Liver (tissue), 9 donors: ENCODE data around the gene RBMX. TPM values are rescaled to one million over a fixed set of nuclear protein-coding genes. Genes with fewer than 3 reads are reported as not detected.
"Not testable (repeated sequence)": the region's sequence is repeated elsewhere in the genome, so short reads cannot be mapped to it uniquely, and the experiment has no call there.

Experiments used
- DNase-seq: peaks from one replicate; pipeline ENCODE4 v3.0.0-alpha.2; 2017; ENCODE audit warnings: low spot score
- H3K27ac ChIP-seq, 2 donors: one replicate each; pipeline ENCODE4 v1.7.0; 2013; ENCODE audit warnings: inconsistent platforms in 2 of 2, low read length in 2 of 2, control low read depth in 1 of 2, low read depth in 1 of 2, mild to moderate bottlenecking in 1 of 2
- H3K27me3 ChIP-seq, 4 donors: one replicate each; pipeline versions ENCODE4 v1.6.1 to v1.7.0; 2013; ENCODE audit warnings: low read length in 3 of 4, inconsistent platforms in 1 of 4, mild to moderate bottlenecking in 1 of 4, moderate library complexity in 1 of 4; ENCODE audit not compliant: control insufficient read depth in 4 of 4, insufficient read depth in 4 of 4
- H3K36me3 ChIP-seq, 4 donors: one replicate each; pipeline versions ENCODE4 v1.6.1 to v1.7.0; 2013; ENCODE audit warnings: low read length in 3 of 4, mild to moderate bottlenecking in 3 of 4, low read depth in 1 of 4, moderate library complexity in 1 of 4; ENCODE audit not compliant: control insufficient read depth in 4 of 4, insufficient read depth in 3 of 4
- H3K4me1 ChIP-seq, 4 donors: one replicate each; pipeline versions ENCODE4 v1.6.1 to v1.7.0; 2013; ENCODE audit warnings: low read length in 3 of 4, mild to moderate bottlenecking in 3 of 4, moderate library complexity in 1 of 4; ENCODE audit not compliant: control insufficient read depth in 4 of 4, insufficient read depth in 4 of 4
- H3K4me3 ChIP-seq, 3 donors: one replicate each; pipeline versions ENCODE4 v1.6.1 to v1.7.0; 2013; ENCODE audit warnings: low read length in 3 of 3, control low read depth in 1 of 3, low read depth in 1 of 3, mild to moderate bottlenecking in 1 of 3
- H3K9ac ChIP-seq, 2 donors: one replicate each; pipeline ENCODE4 v1.7.0; 2013; ENCODE audit warnings: low read length in 2 of 2, mild to moderate bottlenecking in 2 of 2, moderate library complexity in 2 of 2, control low read depth in 1 of 2, low read depth in 1 of 2
- H3K9me3 ChIP-seq, 4 donors: one replicate each; pipeline versions ENCODE4 v1.6.1 to v1.7.0; 2013; ENCODE audit warnings: low read length in 3 of 4; ENCODE audit not compliant: control insufficient read depth in 4 of 4
- EGR1 ChIP-seq, 2 donors: IDR thresholded peaks; 2 replicates each; pipeline ENCODE4 v1.6.1; 2016 to 2018; ENCODE audit warnings: antibody characterized with exemption in 2 of 2, low read depth in 2 of 2
- FOXA1 ChIP-seq: IDR thresholded peaks from 2 replicates; pipeline ENCODE4 v1.6.1; 2016; ENCODE audit warnings: antibody characterized with exemption
- GABPA ChIP-seq, 2 donors: IDR thresholded peaks in 1 of 2; conservative IDR thresholded peaks in 1 of 2; 2 replicates each; pipeline ENCODE4 v1.6.1; 2016; ENCODE audit warnings: antibody characterized with exemption in 2 of 2, mild to moderate bottlenecking in 1 of 2, moderate library complexity in 1 of 2
- HNF4G ChIP-seq: IDR thresholded peaks from 2 replicates; pipeline ENCODE4 v1.6.1; 2016; ENCODE audit warnings: antibody characterized with exemption
- JUND ChIP-seq, 2 donors: IDR thresholded peaks; 2 replicates each; pipeline ENCODE4 v1.6.1; 2016; ENCODE audit warnings: antibody characterized with exemption in 2 of 2
- MAX ChIP-seq: IDR thresholded peaks from 2 replicates; pipeline ENCODE4 v1.6.1; 2016; ENCODE audit warnings: antibody characterized with exemption
- NR2F2 ChIP-seq: IDR thresholded peaks from 2 replicates; pipeline ENCODE4 v1.6.1; 2016; ENCODE audit warnings: antibody characterized with exemption
- RAD21 ChIP-seq, 2 donors: IDR thresholded peaks; 2 replicates each; pipeline ENCODE4 v1.6.1; 2016; ENCODE audit warnings: antibody characterized with exemption in 2 of 2, mild to moderate bottlenecking in 2 of 2
- RXRA ChIP-seq, 2 donors: IDR thresholded peaks; 2 replicates each; pipeline ENCODE4 v1.6.1; 2017 to 2018; ENCODE audit warnings: antibody characterized with exemption in 2 of 2, mild to moderate bottlenecking in 1 of 2
- SP1 ChIP-seq: IDR thresholded peaks from 2 replicates; pipeline ENCODE4 v1.6.1; 2018; ENCODE audit warnings: antibody characterized with exemption, mild to moderate bottlenecking
- TAF1 ChIP-seq: conservative IDR thresholded peaks from 2 replicates; pipeline ENCODE4 v1.6.1; 2016; ENCODE audit warnings: antibody characterized with exemption, mild to moderate bottlenecking
- YY1 ChIP-seq: IDR thresholded peaks from 2 replicates; pipeline ENCODE4 v1.6.1; 2016; ENCODE audit warnings: antibody characterized with exemption, mild to moderate bottlenecking
- WGBS: extraction: QIAGEN DNeasy Blood & Tissue Kit; methylation state at CpG from one replicate; pipeline ENCODE4 v1.1.7; 2013; 5-methylcytosine and 5-hydroxymethylcytosine counted together
- polyA plus RNA-seq, 2 donors: library from polyadenylated mRNA; stranded (reverse) in 1 of 2; unstranded in 1 of 2; fragments of 200-250 nt in 1 of 2; fragments of >200 nt in 1 of 2; fragmentation: Nextera tagmentation in 1 of 2; extraction: Ambion mirVana in 1 of 2; gene quantifications; one replicate each; pipeline versions ENCODE4 v1.2.1 to v1.2.3, GENCODE V29; 2013 to 2015
- total RNA-seq, 2 donors: library from RNA; depleted of rRNA; stranded (reverse); fragments of >200 nt; gene quantifications; one replicate each; pipeline ENCODE4 v1.2.3, GENCODE V29; 2014
- TF ChIP-seq, protein P1 (sequence below): IDR thresholded peaks from 2 replicates; pipeline ENCODE4 v1.6.1; 2016; ENCODE audit warnings: antibody characterized with exemption
- TF ChIP-seq, protein P2 (sequence below): IDR thresholded peaks from 2 replicates; pipeline ENCODE4 v1.6.1; 2016; ENCODE audit warnings: antibody characterized with exemption
- TF ChIP-seq, protein P3 (sequence below): IDR thresholded peaks from 2 replicates; pipeline ENCODE4 v1.6.1; 2016; ENCODE audit warnings: antibody characterized with exemption, mild to moderate bottlenecking
- donor health status: healthy.
- donor health status: healthy.
- donor health status: healthy.
- donor health status: healthy.
- donor health status: healthy.

RBMX gene
- total and polyA plus RNA-seq, 4 donors: 29.3 to 93.6 (median 63.2) TPM

GRCh38 chrX:136896121-136896914, 15.8 kb upstream of the RBMX start (continued):
- TF ChIP-seq MAX: no peak

DNA sequence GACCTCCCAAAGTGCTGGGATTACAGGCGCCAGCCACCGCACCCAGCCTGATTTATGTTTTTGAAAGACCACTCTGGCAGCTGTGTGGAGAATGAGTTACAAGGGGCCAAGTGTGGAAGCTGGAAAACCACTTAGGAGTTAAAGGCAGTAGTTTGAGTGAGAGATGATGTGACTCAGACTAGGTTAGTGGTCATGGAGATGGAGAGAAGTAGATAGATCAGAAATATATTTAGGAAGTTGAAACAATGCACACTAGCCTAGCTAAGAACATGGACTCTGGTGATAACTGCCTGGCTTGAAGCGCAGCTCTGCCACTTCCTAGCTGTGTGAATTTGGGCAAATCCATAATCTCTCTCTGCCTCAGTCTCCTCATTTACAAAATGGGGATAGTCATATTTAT, 11.9 kb upstream of the RBMX start:
- DNase-seq: no peak
- Histone ChIP-seq H3K27me3 (no peaks in the 10 kb centered on the region), H3K36me3 (no peaks in the 10 kb centered on the region), H3K4me1 (no peaks in the 10 kb centered on the region), H3K9ac (no peak overlapping the region), H3K4me3 (no peak overlapping the region), H3K9me3 (no peaks in the 10 kb centered on the region), H3K27ac (no peak overlapping the region)
- 96% methylated on average over 3 of the region's 3 CpGs for WGBS
- no peak for TF ChIP-seq EGR1 (IDR thresholded peaks at IDR 0.05; ENCODE audit: low read depth in 2 of 2)

- not testable (repeated sequence) for H3K36me3 ChIP-seq, H3K27me3 ChIP-seq, H3K4me3 ChIP-seq, DNase-seq, H3K4me1 ChIP-seq, H3K9me3 ChIP-seq, H3K27ac ChIP-seq, H3K9ac ChIP-seq
- 93% methylated on average over 6 of the region's 6 CpGs for WGBS
Measured at GRCh38 chrX:136890596-136890995, 10.1 kb upstream of the RBMX start.

DNA sequence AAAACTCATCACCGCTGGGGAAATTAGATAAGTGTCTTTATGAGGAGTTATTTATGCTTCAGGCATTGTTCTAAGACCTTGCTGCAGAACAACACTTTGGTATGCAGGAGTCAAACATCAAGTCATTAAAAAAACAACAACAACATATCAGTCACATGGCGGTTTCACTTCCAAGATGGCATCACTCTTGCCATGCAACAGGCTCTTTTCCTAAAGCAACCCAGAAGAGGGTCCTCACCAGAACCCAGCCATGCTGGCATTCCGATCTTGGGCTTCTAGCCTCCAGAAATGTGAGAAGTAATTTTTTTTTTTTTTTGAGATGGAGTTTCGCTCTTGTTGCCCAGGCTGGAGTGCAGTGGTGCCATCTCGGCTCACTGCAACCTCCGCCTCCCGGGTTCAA, 8.7 kb upstream of the RBMX start:
- Histone ChIP-seq H3K27ac (no peak overlapping the region), H3K4me3 (no peak overlapping the region), H3K27me3 (no peaks in the 10 kb centered on the region), H3K4me1 (no peaks in the 10 kb centered on the region), H3K9ac (no peak overlapping the region), H3K36me3 (no peaks in the 10 kb centered on the region), H3K9me3 (no peaks in the 10 kb centered on the region)
- no peak for TF ChIP-seq GABPA (IDR thresholded peaks at IDR 0.05 in 1 of 2, conservative IDR thresholded peaks at IDR 0.05 in 1 of 2)
- TF ChIP-seq RAD21 (IDR thresholded peaks at IDR 0.05): no peak
- WGBS: 95% methylated on average over 7 of the region's 7 CpGs
- no peak for DNase-seq

DNA sequence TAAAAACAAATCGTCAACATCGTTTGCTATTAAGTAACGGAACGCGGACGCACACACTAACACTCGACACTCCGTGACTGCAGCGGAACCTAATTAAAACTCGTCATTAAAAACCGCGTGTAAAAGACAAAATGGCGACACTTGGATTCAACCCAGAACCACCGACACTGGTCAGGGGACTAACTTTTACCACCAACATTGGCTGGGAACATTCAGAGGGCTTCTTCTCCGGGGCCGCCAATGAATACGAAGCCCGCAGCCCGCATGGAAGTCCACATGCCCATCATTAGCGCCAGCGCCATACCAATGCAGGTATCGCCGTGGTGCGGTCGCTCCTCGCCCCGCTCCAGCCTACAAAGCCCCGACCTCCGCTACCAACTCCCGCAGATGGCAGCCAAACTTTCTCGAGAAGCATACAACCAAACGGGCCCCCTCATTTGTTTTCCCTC, 498 bp downstream of the RBMX start:
- H3K27ac ChIP-seq: peak overlapping the region; percentile 73 to 90
- no peaks in the 10 kb centered on the region for H3K9me3 ChIP-seq
- no peaks in the 10 kb centered on the region for H3K4me1 ChIP-seq
- peak overlapping the region; percentile 79 to 94 (median 92) for H3K4me3 ChIP-seq
- H3K9ac ChIP-seq: peak overlapping the region; percentile 91 to 92
- under 1% methylated on average over 32 of the region's 32 CpGs for WGBS
- no peak for DNase-seq
- peaks cover 3 to 13% (median 8%) of the 10 kb centered on the region in 4 donors for H3K36me3 ChIP-seq
- no peaks in the 10 kb centered on the region for H3K27me3 ChIP-seq
- no peak for TF ChIP-seq YY1
- no peak for TF ChIP-seq JUND (IDR thresholded peaks at IDR 0.05)
- TF ChIP-seq FOXA1: no peak
- no peak for TF ChIP-seq SP1
- no peak for TF ChIP-seq GABPA (IDR thresholded peaks at IDR 0.05 in 1 of 2, conservative IDR thresholded peaks at IDR 0.05 in 1 of 2)
- TF ChIP-seq NR2F2: no peak
- no peak for TF ChIP-seq RAD21 (IDR thresholded peaks at IDR 0.05)
- TF ChIP-seq, protein P1, sequence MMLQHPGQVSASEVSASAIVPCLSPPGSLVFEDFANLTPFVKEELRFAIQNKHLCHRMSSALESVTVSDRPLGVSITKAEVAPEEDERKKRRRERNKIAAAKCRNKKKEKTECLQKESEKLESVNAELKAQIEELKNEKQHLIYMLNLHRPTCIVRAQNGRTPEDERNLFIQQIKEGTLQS: no peak
- no peak for TF ChIP-seq RXRA (IDR thresholded peaks at IDR 0.05)
- TF ChIP-seq TAF1: no peak
- TF ChIP-seq, protein P2, sequence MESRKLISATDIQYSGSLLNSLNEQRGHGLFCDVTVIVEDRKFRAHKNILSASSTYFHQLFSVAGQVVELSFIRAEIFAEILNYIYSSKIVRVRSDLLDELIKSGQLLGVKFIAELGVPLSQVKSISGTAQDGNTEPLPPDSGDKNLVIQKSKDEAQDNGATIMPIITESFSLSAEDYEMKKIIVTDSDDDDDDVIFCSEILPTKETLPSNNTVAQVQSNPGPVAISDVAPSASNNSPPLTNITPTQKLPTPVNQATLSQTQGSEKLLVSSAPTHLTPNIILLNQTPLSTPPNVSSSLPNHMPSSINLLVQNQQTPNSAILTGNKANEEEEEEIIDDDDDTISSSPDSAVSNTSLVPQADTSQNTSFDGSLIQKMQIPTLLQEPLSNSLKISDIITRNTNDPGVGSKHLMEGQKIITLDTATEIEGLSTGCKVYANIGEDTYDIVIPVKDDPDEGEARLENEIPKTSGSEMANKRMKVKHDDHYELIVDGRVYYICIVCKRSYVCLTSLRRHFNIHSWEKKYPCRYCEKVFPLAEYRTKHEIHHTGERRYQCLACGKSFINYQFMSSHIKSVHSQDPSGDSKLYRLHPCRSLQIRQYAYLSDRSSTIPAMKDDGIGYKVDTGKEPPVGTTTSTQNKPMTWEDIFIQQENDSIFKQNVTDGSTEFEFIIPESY: no peak
- TF ChIP-seq, protein P3, sequence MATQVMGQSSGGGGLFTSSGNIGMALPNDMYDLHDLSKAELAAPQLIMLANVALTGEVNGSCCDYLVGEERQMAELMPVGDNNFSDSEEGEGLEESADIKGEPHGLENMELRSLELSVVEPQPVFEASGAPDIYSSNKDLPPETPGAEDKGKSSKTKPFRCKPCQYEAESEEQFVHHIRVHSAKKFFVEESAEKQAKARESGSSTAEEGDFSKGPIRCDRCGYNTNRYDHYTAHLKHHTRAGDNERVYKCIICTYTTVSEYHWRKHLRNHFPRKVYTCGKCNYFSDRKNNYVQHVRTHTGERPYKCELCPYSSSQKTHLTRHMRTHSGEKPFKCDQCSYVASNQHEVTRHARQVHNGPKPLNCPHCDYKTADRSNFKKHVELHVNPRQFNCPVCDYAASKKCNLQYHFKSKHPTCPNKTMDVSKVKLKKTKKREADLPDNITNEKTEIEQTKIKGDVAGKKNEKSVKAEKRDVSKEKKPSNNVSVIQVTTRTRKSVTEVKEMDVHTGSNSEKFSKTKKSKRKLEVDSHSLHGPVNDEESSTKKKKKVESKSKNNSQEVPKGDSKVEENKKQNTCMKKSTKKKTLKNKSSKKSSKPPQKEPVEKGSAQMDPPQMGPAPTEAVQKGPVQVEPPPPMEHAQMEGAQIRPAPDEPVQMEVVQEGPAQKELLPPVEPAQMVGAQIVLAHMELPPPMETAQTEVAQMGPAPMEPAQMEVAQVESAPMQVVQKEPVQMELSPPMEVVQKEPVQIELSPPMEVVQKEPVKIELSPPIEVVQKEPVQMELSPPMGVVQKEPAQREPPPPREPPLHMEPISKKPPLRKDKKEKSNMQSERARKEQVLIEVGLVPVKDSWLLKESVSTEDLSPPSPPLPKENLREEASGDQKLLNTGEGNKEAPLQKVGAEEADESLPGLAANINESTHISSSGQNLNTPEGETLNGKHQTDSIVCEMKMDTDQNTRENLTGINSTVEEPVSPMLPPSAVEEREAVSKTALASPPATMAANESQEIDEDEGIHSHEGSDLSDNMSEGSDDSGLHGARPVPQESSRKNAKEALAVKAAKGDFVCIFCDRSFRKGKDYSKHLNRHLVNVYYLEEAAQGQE: no peak
- no peak for TF ChIP-seq EGR1 (IDR thresholded peaks at IDR 0.05; ENCODE audit: low read depth in 2 of 2)
- no peak for TF ChIP-seq HNF4G
